A673 (cell line): Measurements from ENCODE around the gene FTCD. TPM values are rescaled to one million over a fixed set of nuclear protein-coding genes. Genes with fewer than 3 reads are reported as not detected.

Source experiments
- BruUV-seq: library from RNA; stranded (reverse); fragments of 400-500 nt; replicated peaks from 2 replicates; lab custom pipeline; 2021; lab: Mats Ljungman, UMichigan
- CTCF ChIA-PET: fragments of 300-600 bp; sonication (Branson Sonifier 250); formaldehyde crosslinking; loops from one replicate; lab custom pipeline; 2022; ENCODE audit warnings: antibody characterized with exemption; lab: Charles Lee
- POLR2A ChIA-PET: fragments of 300-600 bp; sonication (Branson Sonifier 250); formaldehyde crosslinking; loops from one replicate; lab custom pipeline; 2022; ENCODE audit warnings: antibody characterized with exemption; ENCODE audit not compliant: low non-redundant PET; lab: Charles Lee
- DNase-seq: peaks from one replicate; pipeline ENCODE4 v3.0.0-alpha.2; 2015; ENCODE audit warnings: low spot score
- H3K27ac ChIP-seq: fragments of 200-600 bp; sonication (generic); 2 replicates; pipeline ENCODE4 v1.5.1; 2016; ENCODE audit warnings: mixed run types, low read depth, mild to moderate bottlenecking, mixed read lengths, antibody characterized with exemption, low read length; ENCODE audit not compliant: poor library complexity, severe bottlenecking
- H3K27me3 ChIP-seq: fragments of 200-600 bp; sonication (generic); replicated peaks from 2 replicates; pipeline ENCODE4 v1.6.1; 2017; ENCODE audit warnings: mixed run types, low read depth, mild to moderate bottlenecking, mixed read lengths, antibody characterized with exemption, low read length; ENCODE audit not compliant: insufficient read depth, poor library complexity
- H3K36me3 ChIP-seq: fragments of 200-600 bp; sonication (generic); 2 replicates; pipeline ENCODE4 v1.6.1; 2016; ENCODE audit warnings: mixed run types, mild to moderate bottlenecking, mixed read lengths, antibody characterized with exemption, low read length; ENCODE audit not compliant: insufficient read depth, poor library complexity, severe bottlenecking
- H3K4me1 ChIP-seq: fragments of 200-600 bp; sonication (generic); 2 replicates; pipeline ENCODE4 v1.6.1; 2017; ENCODE audit warnings: mixed run types, mild to moderate bottlenecking, mixed read lengths, antibody characterized with exemption, low read length; ENCODE audit not compliant: insufficient read depth, poor library complexity, severe bottlenecking
- H3K4me3 ChIP-seq: fragments of 200-600 bp; sonication (generic); 2 replicates; pipeline ENCODE4 v1.5.1; 2016; ENCODE audit warnings: low read depth, mixed run types, mild to moderate bottlenecking, mixed read lengths, low read length; ENCODE audit not compliant: poor library complexity, severe bottlenecking
- H3K9me3 ChIP-seq: fragments of 200-600 bp; sonication (generic); 2 replicates; pipeline ENCODE4 v1.6.1; 2016; ENCODE audit warnings: mixed run types, low read depth, mild to moderate bottlenecking, mixed read lengths, antibody characterized with exemption, low read length; ENCODE audit not compliant: poor library complexity, severe bottlenecking
- CTCF ChIP-seq: fragments of 300-800, 200-600 bp; sonication (generic); conservative IDR thresholded peaks from 2 replicates; pipeline ENCODE4 v1.5.1; 2017; ENCODE audit warnings: low read depth, mild to moderate bottlenecking, antibody characterized with exemption, low read length, moderate library complexity, mixed read lengths
- EZH2 ChIP-seq: fragments of 200-600 bp; sonication (generic); IDR thresholded peaks from 2 replicates; pipeline ENCODE4 v1.6.1; 2017; ENCODE audit warnings: borderline replicate concordance, low read depth, mild to moderate bottlenecking, mixed read lengths, antibody characterized with exemption, low read length; ENCODE audit not compliant: poor library complexity, severe bottlenecking
- intact Hi-C: fragments of 100-400 bp; cut with micrococcal nuclease; formaldehyde crosslinking; loops from one replicate; pipeline ENCODE4 v1.10.0; 2022; ENCODE audit not compliant: unreplicated experiment
- total RNA-seq: library from RNA; stranded (reverse); gene quantifications from 2 replicates; pipeline ENCODE4 v1.2.3, GENCODE V29; 2021

The FTCD gene
- total RNA-seq, 1 experiment from 2014 or later: 5.4 TPM

GRCh38 chr21:46128933-46129571 is 26.3 kb downstream of the FTCD start:
- ChIA-PET CTCF (no interaction called here), POLR2A (no interaction called here)
- TF ChIP-seq EZH2 (no peak), CTCF (no peak)
- BruUV-seq: no TSS peak
- Histone ChIP-seq H3K27me3 (no peaks in the 10 kb centered on the region), H3K36me3 (no peaks in the 10 kb centered on the region), H3K27ac (no peak overlapping the region), H3K9me3 (no peaks in the 10 kb centered on the region), H3K4me3 (no peak overlapping the region), H3K4me1 (no peaks in the 10 kb centered on the region)
- no peak for DNase-seq
- intact Hi-C loops: no loop called here

GRCh38 chr21:46128106-46128932 is 27.1 kb downstream of the FTCD start:
- Histone ChIP-seq H3K4me3 (no peak overlapping the region), H3K9me3 (no peaks in the 10 kb centered on the region), H3K27me3 (no peaks in the 10 kb centered on the region), H3K4me1 (no peaks in the 10 kb centered on the region), H3K36me3 (no peaks in the 10 kb centered on the region), H3K27ac (no peak overlapping the region)
- ChIA-PET POLR2A (no interaction called here), CTCF (no interaction called here)
- BruUV-seq: no TSS peak
- TF ChIP-seq EZH2 (no peak), CTCF (no peak)
- no peak for DNase-seq
- intact Hi-C loops: no loop called here

- POLR2A ChIA-PET: no interaction called here
- BruUV-seq: no TSS peak
- H3K4me3 ChIP-seq: no peak overlapping the region
- H3K4me1 ChIP-seq: no peaks in the 10 kb centered on the region
- CTCF ChIA-PET: no interaction called here
- H3K9me3 ChIP-seq: no peaks in the 10 kb centered on the region
- no peaks in the 10 kb centered on the region for H3K27me3 ChIP-seq
- intact Hi-C loops: no loop called here
- H3K36me3 ChIP-seq: no peaks in the 10 kb centered on the region
- H3K27ac ChIP-seq: no peak overlapping the region
- TF ChIP-seq EZH2 (no peak), CTCF (no peak)
- DNase-seq: no peak
Observed at GRCh38 chr21:46127239-46128105, 27.9 kb downstream of the FTCD start.
